Bronchial epithelial cell (primary cell): ENCODE data around the gene GNA14. TPM values are rescaled to one million over a fixed set of nuclear protein-coding genes. Genes with fewer than 3 reads are reported as not detected.

Experiments used
- DNase-seq: peaks from one replicate; pipeline ENCODE4 v3.0.0-alpha.2; 2010; ENCODE audit warnings: low read depth
- FAIRE-seq: peaks from 2 replicates; lab custom pipeline; 2011; peaks lifted over from hg19 to GRCh38; lab: Jason Lieb, UNC
- H3K27me3 ChIP-seq: 2 replicates; pipeline ENCODE4 v1.5.1; 2011; ENCODE audit warnings: low read length; ENCODE audit not compliant: control insufficient read depth, insufficient read depth
- H3K36me3 ChIP-seq: 2 replicates; pipeline ENCODE4 v1.5.1; 2011; ENCODE audit warnings: low read length; ENCODE audit not compliant: control insufficient read depth, insufficient read depth
- H3K4me3 ChIP-seq: 2 replicates; pipeline ENCODE4 v1.5.1; 2011; ENCODE audit warnings: mild to moderate bottlenecking, low read depth, low read length, control low read depth
- total RNA-seq: library from RNA; depleted of rRNA; stranded (reverse); fragments of >200 nt; gene quantifications from 2 replicates; pipeline ENCODE4 v1.2.1, GENCODE V29; 2014
- TF ChIP-seq, protein P1 (sequence below): IDR thresholded peaks from 2 replicates; pipeline ENCODE4 v1.5.1; 2011; ENCODE audit warnings: mild to moderate bottlenecking, moderate library complexity, low read length, control low read depth, inconsistent platforms; ENCODE audit not compliant: insufficient read depth, severe bottlenecking

Gene GNA14
- total RNA-seq, 1 donor from 2014 or later, result not detected

DNA sequence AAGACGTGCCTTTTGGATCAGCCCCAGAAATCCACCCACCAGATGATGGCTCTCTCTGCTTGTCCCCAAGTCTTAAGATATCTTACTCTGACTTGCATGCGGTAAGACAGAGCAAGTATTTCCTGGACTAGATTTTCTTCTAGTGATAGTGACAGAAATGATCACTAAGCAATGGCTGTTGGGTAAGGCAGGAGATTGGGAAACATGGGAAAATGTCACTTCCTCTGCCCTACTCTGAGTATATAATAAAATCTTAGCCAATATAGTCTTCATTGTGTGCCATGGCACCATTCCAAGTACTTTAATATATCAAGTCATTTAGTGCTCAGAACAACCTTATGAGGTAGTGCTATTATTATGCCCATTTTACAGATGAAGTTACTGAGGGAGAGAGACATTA lies 31.0 kb upstream of the GNA14 start:
- TF ChIP-seq, protein P1, sequence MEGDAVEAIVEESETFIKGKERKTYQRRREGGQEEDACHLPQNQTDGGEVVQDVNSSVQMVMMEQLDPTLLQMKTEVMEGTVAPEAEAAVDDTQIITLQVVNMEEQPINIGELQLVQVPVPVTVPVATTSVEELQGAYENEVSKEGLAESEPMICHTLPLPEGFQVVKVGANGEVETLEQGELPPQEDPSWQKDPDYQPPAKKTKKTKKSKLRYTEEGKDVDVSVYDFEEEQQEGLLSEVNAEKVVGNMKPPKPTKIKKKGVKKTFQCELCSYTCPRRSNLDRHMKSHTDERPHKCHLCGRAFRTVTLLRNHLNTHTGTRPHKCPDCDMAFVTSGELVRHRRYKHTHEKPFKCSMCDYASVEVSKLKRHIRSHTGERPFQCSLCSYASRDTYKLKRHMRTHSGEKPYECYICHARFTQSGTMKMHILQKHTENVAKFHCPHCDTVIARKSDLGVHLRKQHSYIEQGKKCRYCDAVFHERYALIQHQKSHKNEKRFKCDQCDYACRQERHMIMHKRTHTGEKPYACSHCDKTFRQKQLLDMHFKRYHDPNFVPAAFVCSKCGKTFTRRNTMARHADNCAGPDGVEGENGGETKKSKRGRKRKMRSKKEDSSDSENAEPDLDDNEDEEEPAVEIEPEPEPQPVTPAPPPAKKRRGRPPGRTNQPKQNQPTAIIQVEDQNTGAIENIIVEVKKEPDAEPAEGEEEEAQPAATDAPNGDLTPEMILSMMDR, result no peak
- no peaks in the 10 kb centered on the region for H3K36me3 ChIP-seq
- H3K4me3 ChIP-seq, result no peak overlapping the region
- DNase-seq (peak; percentile 4), FAIRE-seq (no peak)
- H3K27me3 ChIP-seq, result no peaks in the 10 kb centered on the region

DNA sequence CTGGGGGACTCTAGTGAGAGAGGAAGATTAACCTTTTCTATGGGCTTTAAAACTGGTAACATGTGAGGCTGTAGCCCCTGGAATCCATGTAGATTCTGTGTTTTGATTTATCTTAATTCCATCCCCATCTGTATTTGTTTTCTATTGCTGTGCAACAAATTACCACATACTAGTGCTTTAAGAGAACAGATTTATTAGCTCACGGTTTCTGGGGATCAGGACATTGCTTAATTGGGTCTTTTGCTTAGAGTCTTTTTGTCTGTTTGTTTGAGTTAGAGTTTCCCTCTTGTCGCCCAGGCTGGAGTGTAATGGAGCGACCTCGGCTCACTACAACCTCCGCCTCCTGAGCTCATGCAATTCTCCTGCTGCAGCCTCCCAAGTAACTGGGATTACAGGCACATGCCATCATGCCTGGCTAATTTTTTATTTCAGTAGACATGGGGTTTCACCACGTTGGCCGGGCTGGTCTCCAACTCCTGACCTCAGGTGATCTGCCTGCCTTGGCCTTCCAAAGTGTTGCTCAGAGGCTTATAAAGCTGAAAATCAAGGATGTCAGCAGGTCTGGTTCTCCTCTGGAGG lies 29.9 kb upstream of the GNA14 start:
- H3K27me3 ChIP-seq, result no peaks in the 10 kb centered on the region
- no peak overlapping the region for H3K4me3 ChIP-seq
- DNase-seq, result no peak
- no peaks in the 10 kb centered on the region for H3K36me3 ChIP-seq
- TF ChIP-seq, protein P1, result no peak
- no peak for FAIRE-seq

DNA sequence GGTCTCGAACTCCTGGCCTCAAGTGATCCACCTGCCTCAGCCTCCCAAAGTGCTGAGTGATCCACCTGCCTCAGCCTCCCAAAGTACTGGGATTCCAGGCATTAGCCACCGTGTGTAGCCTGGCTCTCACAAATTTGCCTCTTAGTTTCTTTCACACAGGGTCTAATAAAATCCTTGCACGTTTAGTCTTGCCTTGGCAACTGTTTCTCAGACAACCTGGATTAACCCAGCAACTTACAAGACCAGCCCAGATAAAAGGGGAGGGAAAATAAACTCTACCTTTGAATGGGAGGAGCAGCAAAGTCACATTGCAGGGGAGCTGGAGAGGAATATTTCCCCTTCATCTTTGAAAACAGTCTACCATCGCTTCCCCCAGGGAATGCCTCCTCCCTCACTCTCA lies 29.3 kb upstream of the GNA14 start:
- H3K36me3 ChIP-seq, result no peaks in the 10 kb centered on the region
- no peak overlapping the region for H3K4me3 ChIP-seq
- FAIRE-seq (no peak), DNase-seq (no peak)
- no peaks in the 10 kb centered on the region for H3K27me3 ChIP-seq
- TF ChIP-seq, protein P1, result no peak

DNA sequence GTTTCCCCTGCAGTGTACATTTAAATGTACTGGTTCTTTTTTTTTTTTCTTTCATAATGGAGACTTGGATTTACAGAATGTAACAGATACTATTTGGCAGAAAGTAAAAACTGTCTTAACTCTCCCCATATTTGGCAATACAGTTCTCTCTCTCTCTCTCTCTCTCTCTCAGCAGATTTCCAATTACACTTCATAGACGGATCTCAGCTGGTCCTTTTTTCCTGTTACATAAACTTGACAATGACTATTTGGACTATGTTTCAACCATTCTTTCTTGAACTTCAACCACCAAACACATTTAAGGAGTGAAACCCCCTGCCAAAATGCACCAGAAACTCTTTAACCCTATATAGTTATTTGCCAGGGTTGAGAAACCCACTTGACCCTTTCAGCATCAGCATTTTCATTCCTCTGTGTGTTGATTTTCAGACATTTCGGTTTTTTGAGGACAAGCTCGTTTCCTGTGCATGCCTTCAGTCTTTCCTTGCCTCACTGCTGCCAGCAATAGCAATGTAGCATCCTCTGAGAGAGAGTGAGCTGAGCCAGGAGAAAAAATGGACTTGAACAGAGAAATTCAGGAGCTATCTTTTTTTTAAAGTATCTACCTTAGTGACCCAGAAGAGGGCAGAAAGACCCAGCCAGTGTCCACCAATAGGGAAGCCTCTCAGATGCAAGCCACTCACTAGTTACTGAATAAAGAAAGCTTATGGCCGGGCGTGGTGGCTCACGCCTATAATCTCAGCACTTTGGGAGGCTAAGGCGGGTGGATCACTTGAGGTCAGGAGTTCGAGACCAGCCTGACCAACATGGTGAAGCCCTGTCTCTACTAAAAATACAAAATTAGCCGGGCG lies 26.0 kb upstream of the GNA14 start:
- H3K4me3 ChIP-seq, result no peak overlapping the region
- no peak for FAIRE-seq
- H3K36me3 ChIP-seq, result no peaks in the 10 kb centered on the region
- H3K27me3 ChIP-seq, result no peaks in the 10 kb centered on the region
- TF ChIP-seq, protein P1, result no peak
- DNase-seq, result no peak

DNA sequence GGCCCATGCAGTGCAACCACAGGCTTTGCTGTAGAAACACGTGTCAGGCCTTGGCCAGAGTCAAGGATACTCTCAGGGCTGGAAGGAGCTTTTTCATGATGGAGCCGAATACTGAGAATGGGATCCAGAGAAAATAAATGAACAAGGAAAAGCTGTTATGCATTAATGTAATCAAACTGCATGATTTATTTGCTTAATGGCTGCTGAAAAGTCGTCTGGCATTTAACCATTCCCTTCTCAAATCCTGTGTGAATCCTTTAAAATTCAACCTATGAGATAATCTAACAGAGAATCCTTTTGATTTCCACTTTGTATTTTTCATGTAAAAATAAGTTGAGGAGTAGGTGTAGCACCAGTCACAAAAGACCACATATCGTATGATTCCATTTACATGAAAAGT lies 24.1 kb upstream of the GNA14 start:
- FAIRE-seq (no peak), DNase-seq (no peak)
- TF ChIP-seq, protein P1, result no peak
- no peak overlapping the region for H3K4me3 ChIP-seq
- no peaks in the 10 kb centered on the region for H3K36me3 ChIP-seq
- no peaks in the 10 kb centered on the region for H3K27me3 ChIP-seq
